Retina (tissue), 1 donor: ENCODE measurements around the gene ZNF714.
"Not testable (repeated sequence)": the region's sequence is repeated elsewhere in the genome, so short reads cannot be mapped to it uniquely, and the experiment has no call there.

ENCODE experiments used
- DNase-seq: peaks from one replicate; pipeline ENCODE4 v3.0.0-alpha.2; 2016

ZNF714 gene

DNA sequence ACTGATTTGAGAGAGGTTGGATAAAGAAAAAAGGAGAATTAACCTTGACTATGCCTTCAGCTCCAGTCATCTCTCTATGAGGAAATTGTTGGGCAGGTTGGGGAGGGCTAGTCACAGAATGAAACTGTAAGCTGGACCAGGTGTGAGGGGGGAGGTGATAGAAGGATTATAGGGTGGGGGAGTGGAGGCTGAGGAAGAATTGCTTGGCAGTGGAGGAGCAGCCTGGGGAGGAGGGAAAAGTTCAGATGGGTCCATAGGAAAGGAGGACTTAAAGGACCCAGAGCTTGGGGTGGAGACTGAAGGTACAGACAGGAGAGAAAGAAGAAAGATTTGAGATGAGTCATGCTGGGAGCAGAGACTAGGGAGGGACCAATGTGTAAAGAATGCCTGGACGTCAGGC is 51.6 kb downstream of the ZNF714 start:
- DNase-seq = no peak

- no peak for DNase-seq
Observed at GRCh38 chr19:21134934-21135366, 52.9 kb downstream of the ZNF714 start.

- DNase-seq = no peak
Observed at GRCh38 chr19:21135433-21135832, 53.4 kb downstream of the ZNF714 start.

GRCh38 chr19:21138130-21138529 is 56.1 kb downstream of the ZNF714 start:
- DNase-seq = no peak

DNA sequence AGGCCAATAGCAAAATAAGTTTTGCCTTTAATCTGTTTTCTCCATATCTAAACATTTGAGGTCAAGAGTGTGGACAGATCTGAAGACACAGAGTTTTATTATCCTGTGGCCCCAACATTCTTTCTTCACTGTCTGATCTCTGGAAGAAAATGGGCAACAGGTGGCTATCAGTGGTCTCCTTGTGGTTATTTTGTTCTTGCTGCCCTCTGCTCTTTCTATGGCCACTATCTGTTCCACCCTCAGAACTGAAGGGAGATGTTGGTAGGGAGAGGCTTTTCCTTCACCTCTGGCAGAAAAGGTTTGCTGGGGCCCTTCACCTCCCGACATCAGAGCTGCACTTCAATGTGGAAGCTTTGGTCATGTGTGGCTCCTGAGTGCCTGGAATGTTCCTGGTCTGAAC is 59.0 kb downstream of the ZNF714 start:
- DNase-seq = not testable (repeated sequence)

DNA sequence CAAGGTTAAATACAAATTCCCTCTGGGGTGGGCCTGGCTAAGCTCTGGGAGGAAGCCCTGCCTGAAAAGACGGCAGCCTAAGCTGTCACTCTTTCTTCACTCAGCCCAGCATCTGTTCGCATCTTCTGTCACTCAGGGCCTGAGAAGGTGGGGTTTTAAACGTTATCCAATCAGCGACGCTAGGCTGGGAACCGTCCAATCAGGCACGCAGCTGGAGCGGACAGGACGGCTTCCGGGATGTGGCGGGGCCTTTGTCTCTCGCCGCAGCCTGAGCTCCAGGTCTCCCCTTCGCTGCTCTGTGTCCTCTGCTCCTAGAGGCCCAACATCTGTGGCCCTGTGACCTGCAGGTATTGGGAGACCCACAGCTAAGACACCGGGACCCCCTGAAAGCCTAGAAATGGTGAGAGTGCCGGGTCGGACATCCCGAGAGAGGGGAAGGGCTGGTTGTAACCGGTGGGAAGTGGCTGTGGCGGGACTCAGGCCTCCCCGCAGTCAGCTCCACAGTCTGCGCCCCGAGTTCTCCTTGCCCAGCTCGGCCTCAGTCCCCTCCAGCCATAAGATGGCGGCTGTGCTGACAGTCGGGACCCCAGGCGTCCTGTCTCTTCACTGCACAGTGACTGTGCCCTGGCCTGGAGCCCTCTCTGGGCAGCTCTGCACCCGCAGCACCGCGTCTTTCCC is 59.9 kb downstream of the ZNF714 start, which contains the start of gene ZNF431:
Gene ZNF431 (plus strand): TSS at position 254 of the 678 bp plus-strand sequence. CDS start 144 bp downstream, at position 398.
- peak; percentile 95 for DNase-seq

DNA sequence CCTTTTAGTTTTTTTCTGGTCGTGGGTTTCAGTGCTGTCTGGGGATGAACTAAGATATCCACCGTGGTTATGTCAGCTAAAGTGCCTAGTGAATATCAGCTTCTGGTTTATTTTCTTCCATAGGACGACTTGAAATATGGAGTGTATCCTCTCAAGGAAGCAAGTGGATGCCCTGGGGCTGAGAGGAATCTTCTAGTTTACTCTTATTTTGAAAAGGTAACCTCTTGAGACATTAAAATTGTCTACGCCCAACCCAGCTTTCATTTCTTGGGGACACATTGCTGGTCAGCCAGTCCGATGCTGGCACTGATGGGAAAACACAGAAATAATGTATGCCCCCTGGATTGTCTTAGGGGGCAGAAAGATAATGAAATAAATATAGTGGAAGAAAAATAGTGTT is 61.4 kb downstream of the ZNF714 start:
- no peak for DNase-seq

- DNase-seq = no peak
Observed at GRCh38 chr19:21143854-21144253, 61.9 kb downstream of the ZNF714 start.

DNA sequence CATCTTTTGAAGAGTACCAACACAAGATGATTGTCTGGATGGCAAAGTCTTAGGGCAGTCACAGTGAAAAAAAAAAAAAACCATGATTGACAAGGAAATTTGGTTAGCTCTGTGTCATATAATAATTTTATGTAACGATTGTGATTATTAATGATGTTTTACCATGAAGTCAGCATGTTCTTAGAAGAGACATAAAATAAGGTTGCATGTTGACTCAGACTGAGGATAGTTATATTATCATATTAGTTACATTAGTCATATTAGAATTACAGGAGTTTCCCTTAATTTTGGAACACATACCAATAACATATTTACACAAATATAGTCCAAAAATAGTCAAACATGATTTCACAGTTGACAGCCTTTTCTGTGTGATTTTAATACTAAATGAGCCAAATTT is 65.5 kb downstream of the ZNF714 start:
- DNase-seq = no peak

DNA sequence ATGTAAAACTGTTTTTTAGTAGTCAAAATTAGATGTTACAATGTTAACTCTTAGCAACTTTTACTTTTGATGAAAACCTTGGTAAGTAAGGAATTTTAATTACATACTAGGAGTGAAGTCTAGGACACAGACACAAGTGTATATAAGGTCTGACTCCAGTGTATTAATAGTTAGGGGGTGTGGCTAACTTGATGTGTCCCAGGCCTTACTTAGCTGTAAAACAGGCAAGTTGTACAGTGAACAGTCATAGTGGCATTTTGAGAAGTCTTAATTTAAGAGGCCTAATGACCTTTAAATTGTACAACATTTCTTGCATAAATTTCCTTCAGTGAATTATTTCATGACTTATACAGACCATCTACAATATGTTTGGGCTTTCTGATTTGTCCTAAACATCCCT is 66.7 kb downstream of the ZNF714 start:
- no peak for DNase-seq

DNA sequence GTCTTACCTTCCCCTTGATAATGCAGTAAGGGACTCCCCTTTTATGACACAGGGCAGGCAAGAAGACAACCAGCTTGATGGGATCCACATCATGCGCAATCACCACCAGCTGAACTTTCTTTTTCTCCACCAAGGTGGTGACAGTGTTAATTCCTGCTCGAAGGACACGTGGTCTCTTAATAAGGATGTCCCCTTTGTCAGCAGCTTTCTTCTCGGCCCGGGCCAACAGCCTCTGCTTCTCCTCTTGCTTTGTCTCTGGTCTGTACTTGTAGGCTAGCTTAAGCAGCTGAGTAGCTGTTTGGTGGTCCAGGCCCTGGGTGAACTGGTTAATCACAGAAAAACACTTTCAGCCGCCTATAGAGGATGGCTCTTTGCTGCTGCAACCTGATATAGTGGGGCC is 67.9 kb downstream of the ZNF714 start:
- DNase-seq = no peak

DNA sequence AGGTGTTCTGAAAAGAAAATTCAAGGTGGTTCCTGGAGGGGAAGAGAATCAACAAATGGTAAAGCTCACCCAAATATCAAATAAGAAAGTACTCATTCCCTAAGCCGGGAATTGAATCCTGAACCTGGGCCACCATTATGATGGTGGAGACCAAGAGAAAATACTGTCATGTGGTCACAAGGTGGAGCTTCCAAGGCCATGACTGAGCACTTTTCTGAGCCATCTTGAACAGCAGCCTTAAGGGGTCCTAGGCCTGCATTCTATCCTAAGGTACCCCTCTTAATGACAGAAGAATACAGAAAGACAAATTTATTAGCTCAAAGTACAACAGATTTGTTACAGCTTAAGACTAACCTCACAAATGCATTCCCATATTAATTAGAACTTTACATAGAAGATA is 69.5 kb downstream of the ZNF714 start:
- DNase-seq = no peak

DNA sequence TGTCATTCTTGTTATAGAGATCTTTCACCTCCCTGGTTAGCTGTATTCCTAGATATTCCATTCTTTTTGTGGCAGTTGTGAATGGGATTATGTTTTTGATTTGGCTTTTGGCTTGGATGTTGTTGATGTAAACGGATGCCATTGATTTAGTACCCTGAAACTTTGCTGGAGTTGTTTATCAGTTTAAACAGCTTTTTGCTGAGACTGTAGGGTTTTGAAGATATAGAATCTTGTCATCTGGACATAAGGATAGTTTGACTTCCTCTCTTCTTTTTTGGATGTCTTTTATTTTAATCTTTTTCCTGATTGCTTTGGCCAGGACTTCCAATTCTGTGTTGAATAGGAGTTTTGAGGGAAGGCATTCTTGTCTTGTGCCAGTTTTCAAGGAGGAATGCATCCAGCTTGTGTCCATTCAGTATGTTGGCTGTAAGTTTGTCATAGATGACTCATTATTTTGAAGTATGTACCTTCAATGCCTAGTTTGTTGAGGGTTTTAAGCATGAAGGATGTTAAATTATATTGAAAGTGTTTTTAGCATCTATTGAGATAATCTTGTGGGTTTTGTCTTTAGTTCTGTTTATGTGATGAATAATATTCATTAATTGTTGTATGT is 76.6 kb downstream of the ZNF714 start:
- no peak for DNase-seq

- no peak for DNase-seq
Observed at GRCh38 chr19:21164541-21164940, 82.5 kb downstream of the ZNF714 start.

DNA sequence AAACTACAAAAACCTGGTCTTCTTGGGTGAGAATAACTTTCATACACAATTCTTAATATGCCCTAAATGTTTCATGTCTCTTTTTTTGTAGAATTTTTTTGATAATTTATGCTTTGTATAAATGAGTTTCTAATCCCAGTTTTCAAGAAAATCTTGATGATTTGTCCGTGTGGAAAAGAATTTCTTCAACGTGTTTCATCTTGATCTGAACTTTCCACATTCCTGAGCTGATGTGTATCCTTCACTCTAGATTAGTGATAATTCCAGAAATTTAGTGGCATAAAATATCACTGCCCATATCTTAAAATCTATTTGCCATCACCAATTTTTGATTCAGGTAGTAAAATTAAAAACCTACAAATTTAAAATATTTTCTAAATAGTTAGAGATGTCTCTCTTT is 84.4 kb downstream of the ZNF714 start:
- no peak for DNase-seq
